Measurements from ENCODE around the gene RALGPS1. TPM values are rescaled to one million over a fixed set of nuclear protein-coding genes. Genes with fewer than 3 reads are reported as not detected.
A peak's percentile ranks its signal among the peaks of the same experiment; 100 is the strongest.

Gene RALGPS1
- total and polyA plus RNA-seq, 2 of the 13 experiments (the other 11 are each of a cell fraction or from before 2014, with no cell fraction given): 3.7 to 6.5 TPM

- ATAC-seq (no peak; the same call in 2 of the 3 replicates), DNase-seq (ENCODE audit: low spot score) (no peak), FAIRE-seq (no peak)
- no peak overlapping the region for H2AFZ ChIP-seq (ENCODE audit: low read length)
- in situ Hi-C loops (cut with HindIII; ENCODE audit: extremely low pct_ligation_motif_present, low pct_unique_long_range_greater_than_20kb): no loop called here
- peaks cover 24% of the 10 kb centered on the region for H3K4me1 ChIP-seq (ENCODE audit: insufficient read depth, low read length)
- peaks cover 0 to 2% of the 10 kb centered on the region in 2 experiments; a peak in 1 of 5 replicates for H3K27me3 ChIP-seq (ENCODE audit: control insufficient read depth in 1 of 2, insufficient read depth in 2 of 2, low read length in 2 of 2)
- H3K36me3 ChIP-seq (replicated peaks in 1 of 2; ENCODE audit: control insufficient read depth in 1 of 2, insufficient read depth in 2 of 2, low read length in 2 of 2): no peaks in the 10 kb centered on the region
- intact Hi-C loops (cut with micrococcal nuclease; ENCODE audit: unreplicated experiment): no loop called here
- no peak overlapping the region for H3K4me3 ChIP-seq (replicated peaks in 1 of 3; ENCODE audit: insufficient read depth in 1 of 3, low read depth in 2 of 3, low read length in 3 of 3)
- no peaks in the 10 kb centered on the region for H3K79me2 ChIP-seq (ENCODE audit: insufficient read depth, low read length)
- 40% methylated on average over 1 of the region's 7 CpGs for WGBS (ENCODE audit: low lambda C conversion rate)
- BruUV-seq (replicated peaks): no TSS peak
- H3K27ac ChIP-seq (ENCODE audit: extremely low read length, insufficient read depth, low read length): no peak overlapping the region
- TF ChIP-seq ZNF230 (CRISPR knock-in tag; IDR thresholded peaks at IDR 0.05): no peak
- no peak for TF ChIP-seq POLR2G (IDR thresholded peaks at IDR 0.05; ENCODE audit: low read depth, low read length)
- TF ChIP-seq ESRRA (CRISPR knock-in tag; IDR thresholded peaks at IDR 0.05; ENCODE audit: low read depth): no peak
- no peak for TF ChIP-seq CEBPZ (IDR thresholded peaks at IDR 0.05; ENCODE audit: low read length)
- no peaks in the 10 kb centered on the region for H3K9me3 ChIP-seq (ENCODE audit: low read length)
- peak overlapping the region; percentile 66; the same call in 1 of the 2 replicates for H3K4me2 ChIP-seq (ENCODE audit: low read depth, low read length)
- no peak overlapping the region for H3K9ac ChIP-seq (ENCODE audit: insufficient read depth, low read depth, low read length)
- POLR2A ChIA-PET: no interaction called here
- no peaks in the 10 kb centered on the region for H4K20me1 ChIP-seq (ENCODE audit: insufficient read depth, low read length)
- CTCF ChIA-PET (ENCODE audit: low intra/inter-chr PET ratio, low total read pairs): no interaction called here
Observed at GRCh38 chr9:127209220-127209619, 294.6 kb downstream of the RALGPS1 start.

All from HepG2 (cell line).